Fibroblast of lung (primary cell): Measurements from ENCODE around the gene C10orf67.

Experiments
- CTCF ChIP-seq, 2 donors: IDR thresholded peaks in 1 of 2; conservative IDR thresholded peaks in 1 of 2; 1 replicate in 1 of 2; 2 replicates in 1 of 2; pipeline ENCODE4 v1.5.1; 2011 to 2012; ENCODE audit warnings: low read length in 2 of 2, control low read depth in 1 of 2, inconsistent platforms in 1 of 2, low read depth in 1 of 2, mild to moderate bottlenecking in 1 of 2
- EZH2 ChIP-seq: IDR thresholded peaks from 2 replicates; pipeline ENCODE4 v1.5.1; 2012; ENCODE audit warnings: low read length, control low read depth, mild to moderate bottlenecking; ENCODE audit errors: missing control alignments

- TF ChIP-seq CTCF (conservative IDR thresholded peaks at IDR 0.05 in 1 of 2, IDR thresholded peaks at IDR 0.05 in 1 of 2; ENCODE audit: low read depth in 1 of 2, low read length in 2 of 2) (no peak), EZH2 (no peak)
Observed at GRCh38 chr10:23338886-23339285, 5.7 kb downstream of the C10orf67 start.
